HCT116 (cell line): ENCODE data around the gene TMEM258. TPM values are rescaled to one million over a fixed set of nuclear protein-coding genes. Genes with fewer than 3 reads are reported as not detected.

ENCODE experiments used
- ATAC-seq: fragments of 200-7000 bp; cut with Tn5 transposase; 2 replicates; pipeline ENCODE4 v1.9.1; 2020; ENCODE audit warnings: mild to moderate bottlenecking, moderate library complexity
- BruUV-seq: library from RNA; stranded (reverse); fragments of 400-500 nt; replicated peaks from 2 replicates; lab custom pipeline; 2021; lab: Mats Ljungman, UMichigan
- CTCF ChIA-PET: fragments of 300-600 bp; sonication (Branson Sonifier 250); formaldehyde crosslinking; loops from one replicate; lab custom pipeline; 2021; ENCODE audit warnings: antibody characterized with exemption; lab: Charles Lee
- POLR2A ChIA-PET: fragments of 300-600, 350-600 bp; sonication (Branson Sonifier 250); formaldehyde crosslinking; loops from one replicate; lab custom pipeline; 2021; ENCODE audit warnings: antibody characterized with exemption; lab: Charles Lee
- RAD21 ChIA-PET, 2 experiments: fragments of 300-600 bp; sonication (Branson Sonifier 250); formaldehyde crosslinking; loops; one replicate each; lab custom pipeline; 2023; ENCODE audit warnings: low total read pairs in 2 of 2; ENCODE audit not compliant: uncharacterized antibody in 2 of 2, unreplicated experiment in 2 of 2, low non-redundant PET in 1 of 2; lab: Charles Lee
- DNase-seq: peaks from one replicate; pipeline ENCODE4 v3.0.0-alpha.2; 2010; ENCODE audit warnings: low read depth, low spot score
- H2AFZ ChIP-seq: fragments of 200-600 bp; shearing (Covaris generic), sonication (generic); 2 replicates; pipeline ENCODE4 v1.6.1; 2017; ENCODE audit warnings: low read depth, mixed run types, mixed read lengths, antibody characterized with exemption, low read length; ENCODE audit not compliant: poor library complexity, severe bottlenecking
- H3K27ac ChIP-seq: 2 replicates; pipeline ENCODE4 v1.5.1; 2012; ENCODE audit warnings: low read depth, low read length
- H3K27me3 ChIP-seq: fragments of 200-600 bp; sonication (generic); 2 replicates; pipeline ENCODE4 v1.6.1; 2016; ENCODE audit warnings: mixed run types, low read length, mixed read lengths; ENCODE audit not compliant: insufficient read depth
- H3K36me3 ChIP-seq, 2 experiments: fragments of 200-500 bp in 1 of 2; fragments of 200-600 bp in 1 of 2; sonication (Bioruptor generic) in 1 of 2; sonication (generic) in 1 of 2; 2 replicates each; pipeline versions ENCODE4 v1.5.1 to v1.6.1; 2014 to 2016; ENCODE audit warnings: low read length in 2 of 2, inconsistent platforms in 1 of 2, mixed read lengths in 1 of 2, mixed run types in 1 of 2; ENCODE audit not compliant: insufficient read depth in 2 of 2, control insufficient read depth in 1 of 2
- H3K4me1 ChIP-seq, 2 experiments: fragments of 200-600 bp in 1 of 2; sonication (generic) in 1 of 2; 2 replicates each; pipeline versions ENCODE4 v1.5.1 to v1.6.1; 2012 to 2017; ENCODE audit warnings: low read length in 2 of 2, inconsistent platforms in 1 of 2, mild to moderate bottlenecking in 1 of 2, mixed read lengths in 1 of 2, mixed run types in 1 of 2, moderate library complexity in 1 of 2; ENCODE audit not compliant: insufficient read depth in 2 of 2, control insufficient read depth in 1 of 2
- H3K4me2 ChIP-seq: fragments of 200-600 bp; sonication (generic); 2 replicates; pipeline ENCODE4 v1.6.1; 2017; ENCODE audit warnings: mixed run types, low read length, mixed read lengths
- H3K4me3 ChIP-seq, 2 experiments: fragments of 200-600 bp in 1 of 2; sonication (generic) in 1 of 2; replicated peaks in 1 of 2; 2 replicates each; pipeline ENCODE4 v1.5.1; 2011 to 2016; ENCODE audit warnings: low read length in 2 of 2, control low read depth in 1 of 2, low read depth in 1 of 2, mild to moderate bottlenecking in 1 of 2, mixed read lengths in 1 of 2, mixed run types in 1 of 2
- H3K79me2 ChIP-seq: fragments of 200-600 bp; sonication (generic); 2 replicates; pipeline ENCODE4 v1.6.1; 2017; ENCODE audit warnings: mild to moderate bottlenecking, mixed run types, low read length, moderate library complexity, mixed read lengths; ENCODE audit not compliant: insufficient read depth
- H3K9ac ChIP-seq: fragments of 200-600 bp; sonication (generic); 2 replicates; pipeline ENCODE4 v1.6.1; 2016; ENCODE audit warnings: low read length, mixed read lengths
- H3K9me2 ChIP-seq: fragments of 200-600 bp; sonication (generic), shearing (Covaris generic); 2 replicates; pipeline ENCODE4 v1.6.1; 2017; ENCODE audit warnings: mixed run types, mild to moderate bottlenecking, moderate library complexity; ENCODE audit not compliant: insufficient read depth
- H3K9me3 ChIP-seq, 2 experiments: fragments of 200-500 bp in 1 of 2; fragments of 200-600 bp in 1 of 2; sonication (Bioruptor generic) in 1 of 2; sonication (generic) in 1 of 2; 2 replicates each; pipeline ENCODE4 v1.6.1; 2014 to 2017; ENCODE audit warnings: low read length in 2 of 2, mixed read lengths in 2 of 2, inconsistent platforms in 1 of 2, low read depth in 1 of 2, mild to moderate bottlenecking in 1 of 2, mixed run types in 1 of 2, moderate library complexity in 1 of 2; ENCODE audit not compliant: control insufficient read depth in 1 of 2, insufficient read depth in 1 of 2
- H4K20me1 ChIP-seq: fragments of 200-600 bp; sonication (generic), shearing (Covaris generic); 2 replicates; pipeline ENCODE4 v1.6.1; 2017; ENCODE audit warnings: mixed run types, mild to moderate bottlenecking, moderate library complexity; ENCODE audit not compliant: insufficient read depth
- EZH2 ChIP-seq: fragments of 200-600 bp; sonication (generic); IDR thresholded peaks from 2 replicates; pipeline ENCODE4 v1.6.1; 2017; ENCODE audit warnings: antibody characterized with exemption, mixed run types
- EZH2phosphoT487 ChIP-seq: fragments of 200-600 bp; IDR thresholded peaks from 2 replicates; pipeline ENCODE4 v1.6.1; 2018; ENCODE audit warnings: antibody characterized with exemption, borderline replicate concordance
- FOSL1 ChIP-seq: IDR thresholded peaks from 2 replicates; pipeline ENCODE4 v1.6.1; 2012; ENCODE audit warnings: low read depth
- JUND ChIP-seq: IDR thresholded peaks from 2 replicates; pipeline ENCODE4 v1.6.1; 2012
- MAX ChIP-seq: IDR thresholded peaks from 2 replicates; pipeline ENCODE4 v1.6.1; 2012
- REST ChIP-seq: IDR thresholded peaks from 2 replicates; pipeline ENCODE4 v1.6.1; 2012; ENCODE audit warnings: low read depth
- SRF ChIP-seq: IDR thresholded peaks from 2 replicates; pipeline ENCODE4 v1.6.1; 2012; ENCODE audit warnings: low read depth
- TCF7L2 ChIP-seq: IDR thresholded peaks from 2 replicates; pipeline ENCODE4 v1.7.0; 2011; ENCODE audit warnings: borderline replicate concordance, inconsistent platforms; ENCODE audit not compliant: insufficient read depth, insufficient read length; ENCODE audit errors: extremely low read depth
- ZBTB33 ChIP-seq: IDR thresholded peaks from 2 replicates; pipeline ENCODE4 v1.6.1; 2011; ENCODE audit warnings: mild to moderate bottlenecking, low read length, moderate library complexity; ENCODE audit not compliant: insufficient replicate concordance; ENCODE audit errors: extremely low read depth
- ZFX ChIP-seq: fragments of 450-650 bp; IDR thresholded peaks from 2 replicates; pipeline ENCODE4 v1.6.1; 2017
- intact Hi-C: fragments of 100-400 bp; cut with micrococcal nuclease; formaldehyde crosslinking; loops from 2 replicates; pipeline ENCODE4 v1.10.0; 2022
- total RNA-seq: library from RNA; stranded (reverse); gene quantifications from one replicate; pipeline ENCODE4 v1.2.1, GENCODE V29; 2021; ENCODE audit not compliant: unreplicated experiment

TMEM258 gene
- total RNA-seq, 1 experiment from 2014 or later, result 160 TPM

- Histone ChIP-seq H3K9me3 (no peaks in the 10 kb centered on the region), H3K27me3 (no peaks in the 10 kb centered on the region)
- no peak for TF ChIP-seq ZBTB33
- no peak for TF ChIP-seq REST
- TF ChIP-seq MAX, result no peak
- TF ChIP-seq EZH2, result no peak
- TF ChIP-seq EZH2phosphoT487, result no peak
- no peak for TF ChIP-seq SRF
- no peak for TF ChIP-seq ZFX
- no peak for TF ChIP-seq TCF7L2
- TF ChIP-seq JUND, result no peak
- no peak for TF ChIP-seq FOSL1
- TF ChIP-seq, all 23 proteins: peak for 0
- ChIA-PET RAD21 (no interaction called here), POLR2A (no interaction called here), CTCF (no interaction called here)
- Histone ChIP-seq H3K4me1 (peaks cover 0 to 5% of the 10 kb centered on the region in 2 experiments; a peak in 1 of 4 replicates), H3K9me2 (no peaks in the 10 kb centered on the region), H3K9ac (no peak overlapping the region), H3K79me2 (no peaks in the 10 kb centered on the region), H3K36me3 (no peaks in the 10 kb centered on the region), H3K4me2 (no peak overlapping the region), H4K20me1 (no peaks in the 10 kb centered on the region), H3K4me3 (no peak overlapping the region), H3K27ac (no peak overlapping the region), H2AFZ (no peak overlapping the region)
- BruUV-seq, result no TSS peak
- ATAC-seq, result no peak
- DNase-seq, result no peak
- intact Hi-C loops, result no loop called here
These were observed 46.1 kb upstream of the TMEM258 start for GRCh38 chr11:61838501-61838900.
